Posterior vena cava (tissue), 2 donors: ENCODE data around the gene RALGPS1. TPM values are rescaled to one million over a fixed set of nuclear protein-coding genes. Genes with fewer than 3 reads are reported as not detected.
"Not testable (repeated sequence)": the region's sequence is repeated elsewhere in the genome, so short reads cannot be mapped to it uniquely, and the experiment has no call there.

ENCODE experiments used
- DNase-seq: peaks from one replicate; pipeline ENCODE4 v3.0.0-alpha.2; 2020; ENCODE audit warnings: low spot score
- intact Hi-C, 2 donors: fragments of 100-400 bp; cut with DNase I; formaldehyde crosslinking; loops; one replicate each; pipeline versions ENCODE4 v1.14.1 to v1.14.2; 2022 to 2023
- total RNA-seq, 2 donors: library from RNA; stranded (reverse); fragmentation: NEBNext Ultra II Directional; extraction: Animal tissue kit (Norgen Biotek cat#: 25700); gene quantifications; one replicate each; pipeline ENCODE4 v1.2.1, GENCODE V29; 2021
- donor health status: DM: yes; HTN: yes; CAD: no.
- donor health status: DM: yes; HTN: yes; CAD: no.

The RALGPS1 gene
- total RNA-seq, 2 donors from 2014 or later = 6.4 to 7.8 TPM

DNA sequence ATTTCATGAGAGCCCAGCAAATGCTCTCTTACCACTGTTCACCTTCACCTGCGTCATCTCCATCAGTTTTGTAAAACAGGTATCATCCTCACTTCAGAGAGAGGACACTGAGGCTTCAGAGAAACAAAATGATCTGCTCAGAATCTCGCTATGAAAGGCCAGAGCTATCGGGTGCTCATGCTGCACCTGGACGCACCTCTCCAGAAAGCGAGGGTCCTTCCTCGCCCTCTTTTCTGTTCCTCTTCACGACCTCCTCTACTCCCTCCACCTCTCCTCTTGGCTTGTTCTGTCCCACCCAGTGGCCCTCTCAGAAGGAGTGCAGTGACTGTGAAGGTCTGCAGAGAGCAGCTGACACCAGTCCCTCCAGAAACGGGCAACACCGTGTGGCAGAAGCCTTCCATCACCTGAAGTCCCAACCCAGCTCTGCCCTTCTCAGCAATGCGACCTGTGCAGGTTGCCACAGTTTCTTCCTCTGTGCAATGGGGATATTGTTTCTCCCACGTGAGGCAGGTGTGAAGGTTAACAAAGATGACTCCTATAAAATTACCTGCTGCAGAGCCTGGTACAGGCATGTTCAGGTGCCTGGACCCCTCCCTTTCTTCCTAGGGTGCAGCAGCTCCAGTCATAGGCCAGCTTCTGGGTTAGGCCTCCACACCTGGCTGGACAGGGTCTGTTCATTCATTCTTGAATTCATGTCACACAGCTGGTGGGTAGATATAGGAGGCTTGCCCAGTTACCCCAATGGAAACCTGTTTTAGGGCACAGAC is 253.2 kb downstream of the RALGPS1 start:
- DNase-seq = peak; percentile 50
- intact Hi-C loops = no loop called here

DNA sequence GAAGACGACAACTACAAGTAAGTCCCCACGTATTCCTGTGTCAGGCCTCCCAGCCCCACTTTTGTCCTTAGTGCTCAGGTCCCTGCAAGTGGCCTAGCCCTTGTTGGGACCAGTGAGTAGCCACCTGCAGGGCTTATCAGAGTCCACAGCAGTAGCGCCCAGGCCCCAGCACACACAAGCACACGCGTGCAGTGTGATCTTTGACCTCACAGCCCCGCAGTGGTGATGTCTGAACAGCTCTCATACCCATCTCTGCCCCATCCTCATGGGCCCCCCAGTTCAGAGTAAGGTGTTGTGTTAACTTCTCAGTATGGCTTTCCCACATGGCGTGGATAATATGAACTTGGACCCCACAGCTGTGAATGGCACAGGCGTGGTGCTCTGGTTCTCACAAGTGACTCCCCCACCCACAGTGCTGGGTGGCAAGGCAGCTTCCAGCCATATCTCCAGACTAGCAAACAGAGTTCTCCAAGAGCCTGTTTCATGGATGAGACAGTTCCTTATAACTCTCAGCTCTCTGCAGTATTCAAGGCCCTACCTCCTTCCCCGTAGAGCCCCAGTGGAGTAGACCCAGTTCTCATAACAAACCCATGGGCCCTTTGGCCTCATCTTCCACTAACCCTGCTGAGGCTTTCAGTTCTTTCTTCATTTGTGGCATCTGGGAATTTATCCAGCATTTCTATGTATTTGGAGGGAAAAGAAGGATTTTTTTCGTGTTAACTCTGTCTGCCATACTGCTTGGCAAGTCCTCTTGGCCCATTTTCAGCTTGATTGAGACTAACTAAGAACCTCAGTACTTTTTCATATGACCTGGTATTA is 254.4 kb downstream of the RALGPS1 start:
- DNase-seq = peak; percentile 71
- intact Hi-C loops = no loop called here

GRCh38 chr9:127169575-127169883 is 254.9 kb downstream of the RALGPS1 start:
- intact Hi-C loops = no loop called here
- no peak for DNase-seq

GRCh38 chr9:127170103-127170502 is 255.5 kb downstream of the RALGPS1 start:
- intact Hi-C loops = no loop called here
- DNase-seq = no peak

GRCh38 chr9:127170652-127171051 is 256.1 kb downstream of the RALGPS1 start:
- intact Hi-C loops = no loop called here
- DNase-seq = peak; percentile 22

DNA sequence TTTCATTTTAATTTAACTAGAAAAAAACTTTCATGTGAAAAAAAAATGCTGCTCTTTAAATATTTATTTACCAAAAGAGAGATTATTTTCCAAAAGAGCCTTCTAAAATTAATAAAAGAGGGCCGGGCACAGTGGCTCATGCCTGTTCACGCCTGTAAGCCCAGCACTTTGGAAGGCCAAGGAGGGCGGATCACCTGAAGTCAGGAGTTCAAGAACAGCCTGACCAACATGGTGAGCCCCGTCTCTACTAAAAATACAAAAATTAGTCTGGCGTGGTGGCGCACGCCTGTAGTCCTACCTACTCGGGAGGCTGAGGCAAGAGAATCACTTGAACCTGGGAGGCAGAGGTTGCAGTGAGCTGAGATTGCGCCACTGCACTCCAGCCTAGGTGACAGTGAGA is 256.8 kb downstream of the RALGPS1 start:
- intact Hi-C loops = not testable (repeated sequence)
- DNase-seq = peak; percentile 43

DNA sequence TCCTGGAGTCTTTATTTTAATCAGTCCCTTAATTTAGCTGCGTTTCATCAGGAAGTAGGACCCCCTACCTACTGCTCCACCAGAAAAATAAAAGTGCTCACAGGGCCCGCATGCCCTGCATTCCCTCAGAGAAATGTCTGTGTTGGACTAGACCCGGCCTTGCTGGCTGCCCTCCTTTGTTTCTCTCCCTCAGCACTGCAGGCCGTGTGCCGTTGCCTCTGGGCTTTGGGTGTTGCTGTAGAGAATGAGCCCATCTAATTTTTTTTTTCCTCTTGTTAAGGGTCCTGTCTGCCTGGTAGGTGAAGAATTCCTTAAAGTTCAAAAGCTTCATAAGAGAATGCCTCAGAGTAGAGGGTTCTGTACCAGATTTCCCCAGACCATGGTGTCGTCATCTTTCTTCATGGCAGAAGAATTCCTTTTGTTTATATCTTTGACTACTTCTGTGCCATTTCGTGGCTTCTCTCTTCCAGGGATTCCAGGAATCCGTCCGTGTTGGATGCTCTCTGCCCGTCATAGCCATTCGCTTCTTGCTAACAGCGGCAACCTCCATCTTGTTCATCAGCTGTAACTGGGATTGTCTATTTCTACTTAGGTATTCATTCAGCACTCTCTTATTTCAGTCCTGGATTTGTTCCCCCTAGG is 257.6 kb downstream of the RALGPS1 start:
- DNase-seq = peak; percentile 55
- intact Hi-C loops = no loop called here

DNA sequence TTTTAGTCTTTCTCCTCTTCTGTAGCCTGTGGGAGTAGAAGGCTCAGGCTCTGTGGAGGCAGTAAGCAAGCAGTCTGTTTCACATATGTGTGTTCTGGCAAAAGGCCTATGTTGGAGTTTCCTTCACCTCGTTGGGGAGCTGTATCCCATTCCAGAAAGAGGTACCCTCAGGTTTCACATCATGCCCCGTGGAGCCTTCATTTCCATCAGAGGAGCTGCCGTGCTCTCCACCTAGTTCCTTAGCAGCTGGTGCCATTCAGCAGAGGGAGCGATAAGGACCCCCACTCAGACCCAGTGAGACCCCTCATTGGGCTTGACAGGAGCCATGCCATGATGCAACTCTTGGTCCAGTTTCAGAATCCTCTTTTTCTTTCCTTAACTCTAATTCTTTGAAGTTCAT is 258.5 kb downstream of the RALGPS1 start:
- DNase-seq = peak; percentile 41

GRCh38 chr9:127174386-127175318 is 260.1 kb downstream of the RALGPS1 start:
- peak; percentile 53 for DNase-seq
- intact Hi-C loops = no loop called here

More for the DNA sequence above, 258.5 kb downstream of the RALGPS1 start:
- intact Hi-C loops = no loop called here

DNA sequence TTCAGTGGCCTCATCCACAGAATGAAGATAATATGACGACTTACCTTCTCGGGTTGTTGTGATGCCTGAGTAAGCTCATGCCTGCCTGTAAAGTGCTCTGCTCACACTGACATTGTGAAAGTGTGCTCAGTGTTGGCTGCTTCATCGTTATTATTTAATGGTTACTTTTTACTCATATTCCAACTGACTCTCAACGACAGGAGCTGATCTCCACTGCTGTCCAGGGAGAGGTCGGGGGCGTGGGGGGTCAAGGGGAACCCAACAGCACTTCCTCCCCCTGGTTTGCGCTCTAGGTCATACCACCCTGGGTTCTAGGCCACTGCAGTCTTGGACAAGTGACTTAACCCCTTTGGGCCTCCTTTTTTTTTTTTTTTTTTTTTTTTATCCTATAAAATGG is 260.7 kb downstream of the RALGPS1 start:
- intact Hi-C loops = no loop called here
- DNase-seq = no peak

DNA sequence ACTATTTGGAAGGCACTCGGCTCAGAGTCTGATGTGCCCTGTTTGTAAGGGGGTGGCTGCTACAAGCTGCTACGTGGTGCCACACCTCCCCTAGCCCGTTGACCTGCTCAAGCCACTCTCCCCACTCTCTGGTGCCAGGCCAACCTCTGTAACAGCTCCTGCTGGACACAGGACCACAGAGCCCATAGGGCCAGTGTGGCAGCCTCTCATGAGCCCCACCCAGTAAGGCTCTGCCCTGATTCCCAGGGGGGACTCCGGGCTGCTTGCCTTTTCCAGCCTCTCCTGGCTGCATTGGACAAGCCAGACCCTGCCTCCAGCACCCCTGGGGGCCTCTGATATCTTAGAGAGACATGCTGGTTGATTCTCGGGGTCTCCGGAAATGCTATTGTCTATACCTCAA is 261.2 kb downstream of the RALGPS1 start:
- DNase-seq = peak; percentile 55
- intact Hi-C loops = no loop called here

DNA sequence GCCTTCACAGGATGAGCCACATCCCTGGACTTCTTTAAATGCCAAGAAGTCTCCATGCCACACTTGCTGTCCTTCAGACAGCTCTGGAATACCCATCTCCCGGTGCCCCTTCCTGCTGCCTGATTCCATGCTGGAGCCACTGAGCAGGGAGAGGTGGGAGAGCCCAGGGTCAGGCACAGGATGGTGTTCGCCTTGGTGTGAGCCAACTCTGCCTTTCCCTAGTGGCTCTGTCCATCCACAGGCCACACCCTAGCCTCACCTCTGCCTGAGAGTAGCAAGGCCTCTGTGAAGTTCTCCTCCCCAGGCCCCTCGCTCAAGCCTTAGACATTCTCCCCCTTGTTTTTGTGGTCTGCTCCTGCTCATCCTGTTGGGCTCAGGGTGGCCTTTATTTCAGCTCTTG is 262.0 kb downstream of the RALGPS1 start:
- DNase-seq = peak; percentile 28

DNA sequence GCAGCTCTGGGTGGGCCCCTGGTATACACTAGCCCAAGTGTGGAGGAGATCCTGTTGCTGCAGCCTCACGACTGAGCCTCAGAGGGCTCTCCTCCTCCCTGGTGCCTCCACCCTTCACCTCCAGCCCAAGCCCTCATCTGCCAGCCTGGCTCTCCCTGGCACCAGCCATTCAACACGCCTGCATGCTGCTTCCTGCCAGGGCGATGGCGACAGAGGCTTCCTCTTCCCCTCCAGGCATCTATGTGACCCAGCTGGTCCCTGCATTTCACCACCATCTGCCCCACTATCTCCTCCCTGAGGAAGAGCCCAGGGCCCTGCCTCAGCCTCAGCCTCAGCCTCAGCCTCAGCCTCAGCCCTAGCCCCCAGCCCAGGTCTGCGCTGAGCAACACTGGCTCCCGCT is 262.6 kb downstream of the RALGPS1 start:
- intact Hi-C loops = no loop called here

More for the DNA sequence above, 262.0 kb downstream of the RALGPS1 start:
- intact Hi-C loops = no loop called here

DNA sequence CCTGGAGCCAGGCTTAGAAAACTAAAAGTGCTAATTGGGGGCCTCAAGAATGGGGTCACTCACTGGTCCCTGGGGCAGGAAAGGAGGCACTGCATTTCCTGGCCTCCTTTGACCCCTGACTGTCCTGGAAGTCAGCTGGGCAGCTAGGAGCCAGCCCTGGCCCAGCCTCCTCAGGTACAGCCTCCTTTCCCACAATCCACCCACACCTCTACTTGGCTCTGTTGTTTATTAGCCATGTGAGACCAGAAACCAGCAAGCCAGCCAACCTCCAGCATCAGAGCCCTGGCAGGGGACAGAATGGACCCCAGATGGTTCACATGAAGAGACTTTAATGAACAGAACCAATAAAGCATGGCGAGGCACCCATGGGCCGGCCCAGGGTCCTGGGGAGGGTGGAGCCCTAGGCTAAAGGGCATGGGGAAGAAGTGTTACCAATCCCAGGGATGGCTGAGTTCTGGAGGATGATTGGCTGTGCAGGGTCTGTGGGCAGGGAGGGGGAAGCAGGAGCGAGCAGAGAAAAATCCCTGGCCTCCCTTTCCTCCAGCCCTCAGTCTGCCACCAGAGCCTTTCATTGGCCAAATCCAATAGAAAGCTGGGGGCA is 263.2 kb downstream of the RALGPS1 start:
- intact Hi-C loops = no loop called here
- DNase-seq = peak; percentile 50

More for the DNA sequence above, 262.6 kb downstream of the RALGPS1 start:
- peak; percentile 70 for DNase-seq

DNA sequence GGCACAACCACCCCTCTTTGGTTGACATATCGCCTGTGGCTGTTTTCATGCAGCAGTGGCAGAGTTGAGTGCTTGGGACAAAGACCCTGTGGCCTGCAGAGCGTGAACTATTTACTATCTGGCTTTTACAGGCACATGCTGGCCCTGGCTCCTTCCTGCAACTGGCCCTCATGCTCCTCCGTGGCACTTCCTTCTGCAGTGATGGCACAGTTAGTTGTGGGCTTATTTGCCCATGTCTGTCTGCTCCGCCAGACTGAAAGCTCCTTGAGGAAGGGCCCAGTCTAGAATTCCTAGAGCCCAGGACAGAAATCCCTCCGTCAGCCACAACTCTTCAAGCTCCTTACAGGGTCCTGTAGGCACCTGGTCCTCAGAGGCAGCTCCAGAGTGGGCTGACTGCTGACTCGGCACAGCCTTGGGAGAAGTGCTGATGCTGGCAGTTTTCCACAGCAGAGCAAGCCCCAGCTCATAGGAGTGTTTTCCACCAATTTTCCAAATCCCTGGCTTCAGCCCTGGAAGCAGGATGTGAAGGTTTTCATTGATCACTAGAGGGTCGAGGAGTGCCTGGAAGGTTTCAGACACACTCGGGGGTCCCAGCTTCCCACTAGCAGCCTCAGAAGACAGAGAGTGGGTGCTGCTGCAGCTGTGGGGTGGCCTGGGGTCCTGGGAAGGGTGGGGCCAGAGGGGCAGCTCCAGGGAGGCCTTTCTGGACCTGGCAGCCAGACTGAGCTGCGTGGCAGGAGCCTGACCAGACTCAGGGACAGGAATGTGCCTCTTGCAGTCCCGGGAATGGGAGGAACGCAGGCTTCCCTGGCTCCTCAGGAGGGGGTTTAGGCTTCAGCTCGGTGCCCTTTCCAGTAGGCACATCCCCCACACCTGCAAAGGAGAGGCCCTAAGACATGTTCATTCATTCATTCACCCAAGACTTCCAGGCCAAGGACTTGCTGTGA is 264.4 kb downstream of the RALGPS1 start:
- DNase-seq = peak; percentile 53
- intact Hi-C loops = no loop called here

GRCh38 chr9:127179633-127180441 is 265.3 kb downstream of the RALGPS1 start:
- DNase-seq = peak; percentile 38
- intact Hi-C loops = no loop called here
